DND-41 (cell line): Measurements from ENCODE around the gene STARD7.

ENCODE experiments used
- ATAC-seq: fragments of 200-7000 bp; cut with Tn5 transposase; 3 replicates; pipeline ENCODE4 v1.9.1; 2021; ENCODE audit warnings: low read depth; ENCODE audit not compliant: insufficient read depth
- DNase-seq: peaks from one replicate; pipeline ENCODE4 v3.0.0-alpha.2; 2020
- H2AFZ ChIP-seq: 2 replicates; pipeline ENCODE4 v1.6.0; 2012; ENCODE audit warnings: low read depth, low read length
- H3K27ac ChIP-seq: 2 replicates; pipeline ENCODE4 v1.5.1; 2012; ENCODE audit warnings: low read length, inconsistent platforms
- H3K27me3 ChIP-seq: fragments of 200-600 bp; sonication (generic); 2 replicates; pipeline ENCODE4 v1.6.0; 2012; ENCODE audit warnings: low read length, mild to moderate bottlenecking, inconsistent platforms; ENCODE audit not compliant: insufficient read depth, poor library complexity
- H3K36me3 ChIP-seq: 2 replicates; pipeline ENCODE4 v1.5.1; 2012; ENCODE audit warnings: low read length, inconsistent platforms; ENCODE audit not compliant: insufficient read depth
- H3K4me1 ChIP-seq: 2 replicates; pipeline ENCODE4 v1.5.1; 2012; ENCODE audit warnings: mild to moderate bottlenecking, low read length; ENCODE audit not compliant: insufficient read depth
- H3K4me2 ChIP-seq: 2 replicates; pipeline ENCODE4 v1.6.0; 2012; ENCODE audit warnings: mild to moderate bottlenecking, moderate library complexity, low read length, inconsistent platforms; ENCODE audit not compliant: insufficient read depth
- H3K4me3 ChIP-seq, 2 experiments: fragments of 200-600 bp in 1 of 2; shearing (Covaris generic) in 1 of 2; 2 replicates each; pipeline ENCODE4 v1.5.1; 2012 to 2016; ENCODE audit warnings: inconsistent platforms in 2 of 2, low read length in 2 of 2, mild to moderate bottlenecking in 2 of 2, low read depth in 1 of 2, moderate library complexity in 1 of 2
- H3K79me2 ChIP-seq: 2 replicates; pipeline ENCODE4 v1.6.0; 2012; ENCODE audit warnings: low read length, inconsistent platforms; ENCODE audit not compliant: insufficient read depth
- H3K9ac ChIP-seq: 2 replicates; pipeline ENCODE4 v1.6.0; 2012; ENCODE audit warnings: low read depth, mild to moderate bottlenecking, inconsistent platforms, low read length, moderate library complexity
- H3K9me3 ChIP-seq: 2 replicates; pipeline ENCODE4 v1.5.1; 2012; ENCODE audit warnings: low read length, moderate library complexity, mild to moderate bottlenecking, inconsistent platforms; ENCODE audit not compliant: insufficient read depth, severe bottlenecking
- H4K20me1 ChIP-seq: 2 replicates; pipeline ENCODE4 v1.6.0; 2012; ENCODE audit warnings: low read length; ENCODE audit not compliant: insufficient read depth
- CTCF ChIP-seq: IDR thresholded peaks from 2 replicates; pipeline ENCODE4 v1.5.1; 2012; ENCODE audit warnings: borderline replicate concordance, low read length, moderate library complexity, mild to moderate bottlenecking; ENCODE audit not compliant: poor library complexity, severe bottlenecking; ENCODE audit errors: extremely low read depth
- EZH2 ChIP-seq: IDR thresholded peaks from 3 replicates; pipeline ENCODE4 v1.6.1; 2012; ENCODE audit warnings: borderline replicate concordance, low read depth, mild to moderate bottlenecking, moderate library complexity, low read length, inconsistent platforms; ENCODE audit not compliant: severe bottlenecking

STARD7 gene

GRCh38 chr2:96253006-96253405 lies 44.4 kb upstream of the STARD7 start:
- H3K4me3 ChIP-seq: no peak overlapping the region
- no peaks in the 10 kb centered on the region for H3K27me3 ChIP-seq
- no peak for DNase-seq
- H3K27ac ChIP-seq: no peak overlapping the region
- H3K79me2 ChIP-seq: peaks cover 8% of the 10 kb centered on the region; the same call in 1 of the 2 replicates
- no peaks in the 10 kb centered on the region for H3K4me1 ChIP-seq
- no peak overlapping the region for H2AFZ ChIP-seq
- peaks cover 4% of the 10 kb centered on the region for H4K20me1 ChIP-seq
- no peak overlapping the region for H3K9ac ChIP-seq
- TF ChIP-seq EZH2: no peak
- TF ChIP-seq CTCF: no peak
- peaks cover 50% of the 10 kb centered on the region for H3K36me3 ChIP-seq
- H3K4me2 ChIP-seq: no peak overlapping the region
- H3K9me3 ChIP-seq: no peaks in the 10 kb centered on the region
- no peak for ATAC-seq

DNA sequence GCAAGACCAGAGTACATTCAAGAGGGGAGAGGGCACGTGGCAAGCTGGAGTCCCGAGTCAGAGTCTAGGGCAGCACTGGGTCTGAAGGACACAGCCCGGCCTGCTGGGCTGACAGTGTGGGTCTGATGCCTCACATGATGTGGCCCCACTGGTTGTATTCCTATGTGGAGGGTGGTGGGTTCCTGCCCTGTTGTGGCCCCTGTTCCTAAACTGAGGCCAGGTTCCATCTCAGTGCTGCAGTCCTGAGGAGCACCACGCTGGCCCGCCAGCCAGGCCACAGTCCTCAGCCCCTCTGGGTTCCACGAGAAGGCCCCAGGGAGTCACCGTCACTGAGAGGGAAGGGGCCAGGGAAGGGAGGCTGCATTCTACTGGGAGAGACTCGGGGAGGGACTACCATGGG lies 43.9 kb upstream of the STARD7 start:
- no peaks in the 10 kb centered on the region for H3K27me3 ChIP-seq
- no peaks in the 10 kb centered on the region for H3K9me3 ChIP-seq
- no peak for DNase-seq
- no peak overlapping the region for H3K9ac ChIP-seq
- no peak overlapping the region for H3K4me3 ChIP-seq
- no peak overlapping the region for H3K4me2 ChIP-seq
- H3K27ac ChIP-seq: no peak overlapping the region
- TF ChIP-seq EZH2 (no peak), CTCF (no peak)
- H4K20me1 ChIP-seq: peaks cover 4% of the 10 kb centered on the region
- H3K4me1 ChIP-seq: no peaks in the 10 kb centered on the region
- H3K36me3 ChIP-seq: peaks cover 49% of the 10 kb centered on the region
- H2AFZ ChIP-seq: no peak overlapping the region
- ATAC-seq: no peak
- H3K79me2 ChIP-seq: peaks cover 5% of the 10 kb centered on the region; the same call in 1 of the 2 replicates

GRCh38 chr2:96251721-96252292 lies 43.2 kb upstream of the STARD7 start:
- DNase-seq (no peak), ATAC-seq (no peak)
- Histone ChIP-seq H3K4me3 (no peak overlapping the region), H4K20me1 (peaks cover 2% of the 10 kb centered on the region), H3K9ac (no peak overlapping the region), H3K79me2 (peaks cover 2% of the 10 kb centered on the region; the same call in 1 of the 2 replicates), H3K27me3 (no peaks in the 10 kb centered on the region), H2AFZ (no peak overlapping the region), H3K9me3 (no peaks in the 10 kb centered on the region), H3K36me3 (peaks cover 48% of the 10 kb centered on the region), H3K4me1 (no peaks in the 10 kb centered on the region), H3K4me2 (no peak overlapping the region), H3K27ac (no peak overlapping the region)
- no peak for TF ChIP-seq EZH2
- TF ChIP-seq CTCF: no peak

- no peaks in the 10 kb centered on the region for H3K27me3 ChIP-seq
- TF ChIP-seq EZH2: no peak
- TF ChIP-seq CTCF: no peak
- H3K9me3 ChIP-seq: no peaks in the 10 kb centered on the region
- H3K36me3 ChIP-seq: peaks cover 41% of the 10 kb centered on the region
- H4K20me1 ChIP-seq: no peaks in the 10 kb centered on the region
- no peak overlapping the region for H3K4me3 ChIP-seq
- no peaks in the 10 kb centered on the region for H3K79me2 ChIP-seq
- H3K4me2 ChIP-seq: no peak overlapping the region
- DNase-seq (no peak), ATAC-seq (no peak)
- no peak overlapping the region for H3K9ac ChIP-seq
- no peak overlapping the region for H2AFZ ChIP-seq
- H3K27ac ChIP-seq: no peak overlapping the region
- no peaks in the 10 kb centered on the region for H3K4me1 ChIP-seq
Measured at GRCh38 chr2:96250188-96250587, 41.6 kb upstream of the STARD7 start.
